ENCODE results near the gene VTA1. TPM values are rescaled to one million over a fixed set of nuclear protein-coding genes. Genes with fewer than 3 reads are reported as not detected.
"Not testable (repeated sequence)": the region's sequence is repeated elsewhere in the genome, so short reads cannot be mapped to it uniquely, and the experiment has no call there.

VTA1 gene
- total RNA-seq (10 to 100 TPM; 13.6 to 41.3 (median 32.6) TPM), polyA plus RNA-seq (10 to 100 TPM; 63.4 to 97.2 TPM), total RNA-seq (26.5 reads per million, percentile 57 among the genes with 10 or more reads in this experiment)

- H3K4me3 ChIP-seq (ENCODE audit: low read length): peak within 1 kb of the TSS; percentile 95
- Mint-ChIP-seq H3K36me3 (peaks cover 0 to 14% (median 5%) of the 10 kb centered on the region in 5 donors), H3K27ac (peak within 1 kb of the TSS; percentile 80 to 98 (median 94)), H3K4me1 (peaks cover 36 to 73% (median 65%) of the 10 kb centered on the region in 7 donors), H3K4me3 (peak within 1 kb of the TSS; percentile 88 to 98 (median 95)), H3K9me3 (peaks cover 0 to 4% (median 0%) of the 10 kb centered on the region in 11 donors), H3K27me3 (peaks cover 0 to 2% (median 0%) of the 10 kb centered on the region in 5 donors)
- CTCF ChIA-PET: interaction anchor here (0.6 to 2.0 kb wide), 11 partner anchors 8 to 1792 kb away, joined by 3 to 7 read pairs (median 3); no protein-coding TSS in a partner anchor
- ATAC-seq (peak; percentile 99), DNase-seq (peak; percentile 81 to 98 (median 97))
- peaks cover 22 to 25% of the 10 kb centered on the region in 2 donors for H3K4me1 ChIP-seq (ENCODE audit: control insufficient read depth in 2 of 2, insufficient read depth in 2 of 2, low read length in 2 of 2)
- H3K27me3 ChIP-seq (ENCODE audit: control insufficient read depth in 2 of 2, insufficient read depth in 2 of 2, low read length in 2 of 2): no peaks in the 10 kb centered on the region
- H3K36me3 ChIP-seq (ENCODE audit: control insufficient read depth in 2 of 3, insufficient read depth in 3 of 3, low read length in 3 of 3): peaks cover 0 to 4% (median 0%) of the 10 kb centered on the region in 3 experiments
- H3K9me3 ChIP-seq (ENCODE audit: control insufficient read depth in 2 of 3, low read length in 3 of 3): no peaks in the 10 kb centered on the region
- POLR2A ChIA-PET: interaction anchor here (0.7 to 3.0 kb wide), 5 partner anchors 10 to 1697 kb away, joined by 3 to 14 read pairs (median 3); no protein-coding TSS in a partner anchor
- intact Hi-C loops (cut with micrococcal nuclease): loop anchor here (1.0 to 10.0 kb wide), 22 partner anchors 60 to 1948 kb away; partner anchors contain the start of genes ADAT2 (in 2 of the 2), LTV1 (in 2 of the 2), PEX3 (in 2 of the 2) and AIG1 (in 1 of the 2)
- H3K27ac ChIP-seq (ENCODE audit: low read depth, low read length): peak within 1 kb of the TSS; percentile 75
These were observed at the start of gene VTA1, which contains the start of gene NMBR for GRCh38 chr6:142146828-142147662. TSS of gene VTA1 (plus strand) at chr6:142147263. CDS start at chr6:142147288, 25 bp downstream. TSS of gene NMBR (minus strand) at chr6:142147122. CDS start at chr6:142088658, 58,464 bp downstream.

GRCh38 chr6:142104820-142105219 lies 42.2 kb upstream of the VTA1 start:
- H3K4me1 Mint-ChIP-seq; ATAC-seq; H3K4me3 Mint-ChIP-seq; H3K4me1 ChIP-seq (ENCODE audit: control insufficient read depth in 2 of 2, insufficient read depth in 2 of 2, low read length in 2 of 2); H3K36me3 ChIP-seq (ENCODE audit: control insufficient read depth in 2 of 3, insufficient read depth in 3 of 3, low read length in 3 of 3); intact Hi-C loops (cut with micrococcal nuclease); H3K27me3 ChIP-seq (ENCODE audit: control insufficient read depth in 2 of 2, insufficient read depth in 2 of 2, low read length in 2 of 2); H3K9me3 Mint-ChIP-seq; H3K4me3 ChIP-seq (ENCODE audit: low read length); CTCF ChIA-PET; DNase-seq; H3K9me3 ChIP-seq (ENCODE audit: control insufficient read depth in 2 of 3, low read length in 3 of 3); H3K36me3 Mint-ChIP-seq; H3K27ac ChIP-seq (ENCODE audit: low read depth, low read length); H3K27ac Mint-ChIP-seq; POLR2A ChIA-PET: not testable (repeated sequence)
- peaks cover 0 to 16% (median 0%) of the 10 kb centered on the region in 5 donors for H3K27me3 Mint-ChIP-seq

GRCh38 chr6:142110820-142111219 lies 36.2 kb upstream of the VTA1 start:
- H3K27ac ChIP-seq (ENCODE audit: low read depth, low read length); H3K27me3 ChIP-seq (ENCODE audit: control insufficient read depth in 2 of 2, insufficient read depth in 2 of 2, low read length in 2 of 2); H3K4me3 ChIP-seq (ENCODE audit: low read length); H3K4me1 Mint-ChIP-seq; H3K36me3 ChIP-seq (ENCODE audit: control insufficient read depth in 2 of 3, insufficient read depth in 3 of 3, low read length in 3 of 3); H3K9me3 ChIP-seq (ENCODE audit: control insufficient read depth in 2 of 3, low read length in 3 of 3); H3K27me3 Mint-ChIP-seq; DNase-seq; H3K36me3 Mint-ChIP-seq; H3K4me1 ChIP-seq (ENCODE audit: control insufficient read depth in 2 of 2, insufficient read depth in 2 of 2, low read length in 2 of 2); H3K4me3 Mint-ChIP-seq; ATAC-seq; POLR2A ChIA-PET; H3K27ac Mint-ChIP-seq; H3K9me3 Mint-ChIP-seq: not testable (repeated sequence)
- intact Hi-C loops (cut with micrococcal nuclease): loop anchor here in 1 of 2 donors (5.0 kb wide), 1 partner anchor 549 kb away; no protein-coding TSS in a partner anchor
- CTCF ChIA-PET: interaction anchor here (0.6 kb wide), 1 partner anchor 44 kb away, joined by 3 read pairs; no protein-coding TSS in a partner anchor

- H3K4me3 ChIP-seq (ENCODE audit: low read length): no peak overlapping the region
- DNase-seq: peak; percentile 10 to 45 (median 37)
- no peaks in the 10 kb centered on the region for H3K9me3 ChIP-seq (ENCODE audit: control insufficient read depth in 2 of 3, low read length in 3 of 3)
- peak; percentile 61 for ATAC-seq
- Mint-ChIP-seq H3K9me3 (no peaks in the 10 kb centered on the region), H3K4me1 (no peaks in the 10 kb centered on the region), H3K27ac (no peak overlapping the region), H3K36me3 (no peaks in the 10 kb centered on the region), H3K27me3 (peaks cover 0 to 11% (median 6%) of the 10 kb centered on the region in 5 donors), H3K4me3 (no peak overlapping the region)
- no peak overlapping the region for H3K27ac ChIP-seq (ENCODE audit: low read depth, low read length)
- H3K4me1 ChIP-seq (ENCODE audit: control insufficient read depth in 2 of 2, insufficient read depth in 2 of 2, low read length in 2 of 2): no peaks in the 10 kb centered on the region
- no peaks in the 10 kb centered on the region for H3K36me3 ChIP-seq (ENCODE audit: control insufficient read depth in 2 of 3, insufficient read depth in 3 of 3, low read length in 3 of 3)
- H3K27me3 ChIP-seq (ENCODE audit: control insufficient read depth in 2 of 2, insufficient read depth in 2 of 2, low read length in 2 of 2): no peaks in the 10 kb centered on the region
- POLR2A ChIA-PET: no interaction called here
- CTCF ChIA-PET: interaction anchor here (1.2 kb wide), 1 partner anchor 9 kb away, joined by 5 read pairs; no protein-coding TSS in a partner anchor
- intact Hi-C loops (cut with micrococcal nuclease): loop anchor here (1.0 to 5.0 kb wide), 6 partner anchors 123 to 803 kb away; no protein-coding TSS in a partner anchor
These were observed 34.5 kb upstream of the VTA1 start for GRCh38 chr6:142112451-142113061.

- Histone ChIP-seq H3K4me1 (ENCODE audit: control insufficient read depth in 2 of 2, insufficient read depth in 2 of 2, low read length in 2 of 2) (no peaks in the 10 kb centered on the region), H3K9me3 (ENCODE audit: control insufficient read depth in 2 of 3, low read length in 3 of 3) (no peaks in the 10 kb centered on the region), H3K4me3 (ENCODE audit: low read length) (no peak overlapping the region), H3K27me3 (ENCODE audit: control insufficient read depth in 2 of 2, insufficient read depth in 2 of 2, low read length in 2 of 2) (no peaks in the 10 kb centered on the region), H3K36me3 (ENCODE audit: control insufficient read depth in 2 of 3, insufficient read depth in 3 of 3, low read length in 3 of 3) (no peaks in the 10 kb centered on the region), H3K27ac (ENCODE audit: low read depth, low read length) (no peak overlapping the region)
- no peak overlapping the region for H3K4me3 Mint-ChIP-seq
- CTCF ChIA-PET: no interaction called here
- DNase-seq (no peak), ATAC-seq (no peak)
- H3K27ac Mint-ChIP-seq: no peak overlapping the region
- H3K36me3 Mint-ChIP-seq: no peaks in the 10 kb centered on the region
- peaks cover 2 to 19% (median 10%) of the 10 kb centered on the region in 5 donors for H3K27me3 Mint-ChIP-seq
- intact Hi-C loops (cut with micrococcal nuclease): no loop called here
- POLR2A ChIA-PET: no interaction called here
- no peaks in the 10 kb centered on the region for H3K9me3 Mint-ChIP-seq
- H3K4me1 Mint-ChIP-seq: no peaks in the 10 kb centered on the region
These were observed 29.7 kb upstream of the VTA1 start for GRCh38 chr6:142117366-142117765.

- no peak overlapping the region for H3K27ac Mint-ChIP-seq
- ChIA-PET CTCF (interaction anchor here (0.6 kb wide), 1 partner anchor 85 kb away, joined by 3 read pairs; no protein-coding TSS in a partner anchor), POLR2A (no interaction called here)
- intact Hi-C loops (cut with micrococcal nuclease): no loop called here
- Histone ChIP-seq H3K9me3 (ENCODE audit: control insufficient read depth in 2 of 3, low read length in 3 of 3) (no peaks in the 10 kb centered on the region), H3K27me3 (ENCODE audit: control insufficient read depth in 2 of 2, insufficient read depth in 2 of 2, low read length in 2 of 2) (no peaks in the 10 kb centered on the region), H3K4me1 (ENCODE audit: control insufficient read depth in 2 of 2, insufficient read depth in 2 of 2, low read length in 2 of 2) (no peaks in the 10 kb centered on the region), H3K36me3 (ENCODE audit: control insufficient read depth in 2 of 3, insufficient read depth in 3 of 3, low read length in 3 of 3) (no peaks in the 10 kb centered on the region), H3K4me3 (ENCODE audit: low read length) (no peak overlapping the region), H3K27ac (ENCODE audit: low read depth, low read length) (no peak overlapping the region)
- no peaks in the 10 kb centered on the region for H3K9me3 Mint-ChIP-seq
- no peak for ATAC-seq
- DNase-seq: no peak
- H3K36me3 Mint-ChIP-seq: no peaks in the 10 kb centered on the region
- H3K4me1 Mint-ChIP-seq: peaks cover 0 to 3% (median 0%) of the 10 kb centered on the region in 7 donors
- no peak overlapping the region for H3K4me3 Mint-ChIP-seq
- peaks cover 2 to 19% (median 11%) of the 10 kb centered on the region in 5 donors for H3K27me3 Mint-ChIP-seq
These were observed 28.7 kb upstream of the VTA1 start for GRCh38 chr6:142118328-142118727.
